B cell (primary cell): ENCODE data around the gene PPP4R1. TPM values are rescaled to one million over a fixed set of nuclear protein-coding genes. Genes with fewer than 3 reads are reported as not detected.

Experiments
- ATAC-seq: fragments of 200-7000 bp; cut with Tn5 transposase; one replicate; pipeline ENCODE4 v1.10.0; 2021; ENCODE audit warnings: low read depth, mild to moderate bottlenecking, moderate number of reproducible peaks, moderate library complexity
- CTCF ChIA-PET: fragments of 350-600 bp; sonication (Branson Sonifier 250); formaldehyde crosslinking; loops from one replicate; lab custom pipeline; 2021; ENCODE audit warnings: antibody characterized with exemption, inconsistent platforms; lab: Charles Lee
- POLR2A ChIA-PET: fragments of 350-600 bp; sonication (Branson Sonifier 250); formaldehyde crosslinking; loops from one replicate; lab custom pipeline; 2021; ENCODE audit warnings: antibody characterized with exemption; lab: Charles Lee
- DNase-seq: peaks from one replicate; pipeline ENCODE4 v3.0.0; 2013
- H2AFZ ChIP-seq: 2 replicates; pipeline ENCODE4 v1.6.1; 2012; ENCODE audit warnings: mild to moderate bottlenecking, low read depth, low read length; ENCODE audit not compliant: insufficient read depth, poor library complexity, severe bottlenecking
- H3K27ac ChIP-seq, 2 donors: 1 replicate in 1 of 2; 2 replicates in 1 of 2; pipeline ENCODE4 v1.5.1; 2012 to 2013; ENCODE audit warnings: low read length in 2 of 2, mild to moderate bottlenecking in 2 of 2, moderate library complexity in 1 of 2
- H3K27me3 ChIP-seq, 4 experiments: fragments of 200-600 bp in 1 of 4; sonication (generic) in 1 of 4; replicated peaks in 1 of 4; 1 replicate in 2 of 4; 2 replicates in 2 of 4; pipeline versions ENCODE4 v1.6.1 to v1.7.0; 2013 to 2016; ENCODE audit warnings: low read length in 3 of 4, mild to moderate bottlenecking in 2 of 4, mixed read lengths in 1 of 4, moderate library complexity in 1 of 4; ENCODE audit not compliant: insufficient read depth in 4 of 4, control insufficient read depth in 3 of 4; ENCODE audit errors: control extremely low read depth in 1 of 4
- H3K36me3 ChIP-seq, 2 experiments: replicated peaks in 1 of 2; 1 replicate in 1 of 2; 2 replicates in 1 of 2; pipeline versions ENCODE4 v1.6.1 to v1.7.1; 2013; ENCODE audit warnings: low read length in 1 of 2; ENCODE audit not compliant: insufficient read depth in 2 of 2, control insufficient read depth in 1 of 2; ENCODE audit errors: control extremely low read depth in 1 of 2, extremely low read depth in 1 of 2
- H3K4me1 ChIP-seq, 2 donors: fragments of 200-600 bp in 1 of 2; sonication (generic) in 1 of 2; 1 replicate in 1 of 2; 2 replicates in 1 of 2; pipeline versions ENCODE4 v1.5.1 to v1.6.1; 2013 to 2017; ENCODE audit warnings: low read length in 2 of 2; ENCODE audit not compliant: control insufficient read depth in 2 of 2, insufficient read depth in 2 of 2
- H3K4me2 ChIP-seq: replicated peaks from 2 replicates; pipeline ENCODE3; 2012; ENCODE audit warnings: mild to moderate bottlenecking, low read depth, low read length; ENCODE audit not compliant: poor library complexity, severe bottlenecking
- H3K4me3 ChIP-seq, 5 experiments: fragments of 200-600 bp in 1 of 5; sonication (generic) in 1 of 5; 1 replicate in 3 of 5; 2 replicates in 2 of 5; pipeline versions ENCODE4 v1.5.1 to v1.7.0; 2011 to 2016; ENCODE audit warnings: low read length in 4 of 5, mild to moderate bottlenecking in 4 of 5, low read depth in 2 of 5, control low read depth in 1 of 5, moderate library complexity in 1 of 5; ENCODE audit not compliant: insufficient read depth in 1 of 5; ENCODE audit errors: control extremely low read depth in 1 of 5, extremely low read depth in 1 of 5
- H3K79me2 ChIP-seq: fragments of 200-600 bp; sonication (generic); one replicate; pipeline ENCODE4 v1.6.0; 2016; ENCODE audit warnings: low read length; ENCODE audit not compliant: control insufficient read depth, insufficient read depth
- H3K9ac ChIP-seq: fragments of 200-600 bp; sonication (generic); 2 replicates; pipeline ENCODE4 v1.6.1; 2017; ENCODE audit warnings: mild to moderate bottlenecking, low read length, moderate library complexity
- H3K9me3 ChIP-seq, 3 donors: one replicate each; pipeline versions ENCODE4 v1.6.1 to v1.7.1; 2013; ENCODE audit warnings: low read length in 2 of 3; ENCODE audit not compliant: control insufficient read depth in 2 of 3, insufficient read depth in 1 of 3; ENCODE audit errors: control extremely low read depth in 1 of 3
- H4K20me1 ChIP-seq: 2 replicates; pipeline ENCODE4 v1.6.0; 2012; ENCODE audit warnings: mild to moderate bottlenecking, low read length; ENCODE audit not compliant: insufficient read depth, control insufficient read depth, poor library complexity, severe bottlenecking
- H3K27ac Mint-ChIP-seq: one replicate; pipeline ENCODE4 v1.8.0; 2021; ENCODE audit warnings: mixed read lengths
- H3K27me3 Mint-ChIP-seq: one replicate; pipeline ENCODE4 v1.8.0; 2021; ENCODE audit warnings: mixed read lengths
- H3K4me1 Mint-ChIP-seq: one replicate; pipeline ENCODE4 v1.8.0; 2021; ENCODE audit warnings: mixed read lengths
- H3K4me3 Mint-ChIP-seq: one replicate; pipeline ENCODE4 v1.8.0; 2021; ENCODE audit warnings: mixed read lengths
- H3K9me3 Mint-ChIP-seq: one replicate; pipeline ENCODE4 v1.8.0; 2022; ENCODE audit warnings: mixed read lengths; ENCODE audit not compliant: insufficient read depth
- CTCF ChIP-seq: fragments of 200-600 bp; IDR thresholded peaks from one replicate; pipeline ENCODE4 v1.8.0; 2022; ENCODE audit warnings: antibody characterized with exemption, mild to moderate bottlenecking
- EZH2 ChIP-seq: IDR thresholded peaks from 2 replicates; pipeline ENCODE4 v1.6.1; 2012; ENCODE audit warnings: borderline replicate concordance, low read depth, mild to moderate bottlenecking, moderate library complexity, low read length; ENCODE audit not compliant: insufficient read depth, poor library complexity, severe bottlenecking
- WGBS: methylation state at CpG from one replicate; pipeline ENCODE4 v1.1.5; 2013; ENCODE audit warnings: missing lambda C conversion rate; ENCODE audit not compliant: insufficient coverage; 5-methylcytosine and 5-hydroxymethylcytosine counted together
- intact Hi-C: fragments of 100-400 bp; cut with micrococcal nuclease; formaldehyde crosslinking; loops from one replicate; pipeline ENCODE4 v1.10.0; 2022
- polyA plus RNA-seq: library from polyadenylated mRNA; depleted of rRNA; stranded (reverse); fragments of >200 nt; gene quantifications from 2 replicates; pipeline ENCODE4 v1.2.3, GENCODE V29; 2012
- total RNA-seq, 2 donors: library from RNA; stranded (reverse); fragments of 120-200 nt in 1 of 2; gene quantifications; 1 replicate in 1 of 2; 2 replicates in 1 of 2; pipeline versions ENCODE4 v1.2.3 to v1.2.4, GENCODE V29; 2013 to 2022

The PPP4R1 gene
- total and polyA plus RNA-seq, 2 donors (not counting 1 experiment from before 2014, with no cell fraction given): 33.4 to 57.1 TPM

- Histone ChIP-seq H3K79me2 (no peaks in the 10 kb centered on the region), H3K4me3 (no peak overlapping the region), H3K4me1 (no peaks in the 10 kb centered on the region), H3K27ac (no peak overlapping the region), H3K9me3 (peaks cover 0 to 3% (median 0%) of the 10 kb centered on the region in 3 donors), H4K20me1 (no peaks in the 10 kb centered on the region), H3K27me3 (no peaks in the 10 kb centered on the region), H3K9ac (no peak overlapping the region), H3K4me2 (no peak overlapping the region), H2AFZ (no peak overlapping the region), H3K36me3 (peaks cover 10 to 73% of the 10 kb centered on the region in 2 experiments)
- H3K4me3 Mint-ChIP-seq: no peak overlapping the region
- H3K27ac Mint-ChIP-seq: no peak overlapping the region
- WGBS: no CpG with 5 or more reads among the region's 3 CpGs
- H3K4me1 Mint-ChIP-seq: no peaks in the 10 kb centered on the region
- POLR2A ChIA-PET: no interaction called here
- no peak for ATAC-seq
- no peaks in the 10 kb centered on the region for H3K27me3 Mint-ChIP-seq
- CTCF ChIA-PET: interaction anchor here (1.3 kb wide), 1 partner anchor 23 kb away, joined by 3 read pairs; no protein-coding TSS in a partner anchor
- intact Hi-C loops: no loop called here
- TF ChIP-seq CTCF: no peak
- no peak for TF ChIP-seq EZH2
- H3K9me3 Mint-ChIP-seq: no peaks in the 10 kb centered on the region
- no peak for DNase-seq
Measured at GRCh38 chr18:9552191-9552590, 62.2 kb downstream of the PPP4R1 start.

- H3K27ac Mint-ChIP-seq: no peak overlapping the region
- H3K9me3 Mint-ChIP-seq: no peaks in the 10 kb centered on the region
- Histone ChIP-seq H4K20me1 (no peaks in the 10 kb centered on the region), H3K9ac (no peak overlapping the region), H3K4me3 (no peak overlapping the region), H3K27ac (no peak overlapping the region), H2AFZ (no peak overlapping the region), H3K4me2 (no peak overlapping the region), H3K36me3 (peaks cover 12 to 71% of the 10 kb centered on the region in 2 experiments), H3K4me1 (no peaks in the 10 kb centered on the region), H3K27me3 (no peaks in the 10 kb centered on the region), H3K9me3 (peaks cover 0 to 3% (median 0%) of the 10 kb centered on the region in 3 donors), H3K79me2 (no peaks in the 10 kb centered on the region)
- no CpG with 5 or more reads among the region's 4 CpGs for WGBS
- no peaks in the 10 kb centered on the region for H3K4me1 Mint-ChIP-seq
- no peak for ATAC-seq
- no peaks in the 10 kb centered on the region for H3K27me3 Mint-ChIP-seq
- H3K4me3 Mint-ChIP-seq: no peak overlapping the region
- POLR2A ChIA-PET: no interaction called here
- intact Hi-C loops: no loop called here
- CTCF ChIA-PET: interaction anchor here (0.9 kb wide), 1 partner anchor 70 kb away, joined by 4 read pairs; no protein-coding TSS in a partner anchor
- DNase-seq: no peak
- TF ChIP-seq CTCF (no peak), EZH2 (no peak)
Measured at GRCh38 chr18:9550429-9550828, 63.9 kb downstream of the PPP4R1 start.
